ENCODE results near the gene EPYC. TPM values are rescaled to one million over a fixed set of nuclear protein-coding genes. Genes with fewer than 3 reads are reported as not detected.

The EPYC gene
- total and polyA plus RNA-seq, 10 of the 15 experiments (the other 5 are each of a cell fraction or from before 2014, with no cell fraction given): not detected

GRCh38 chr12:91037276-91037675, 32.5 kb upstream of the EPYC start:
- Histone ChIP-seq H2AFZ (ENCODE audit: control insufficient read depth, low read depth, low read length) (no peak overlapping the region), H3K36me3 (ENCODE audit: control insufficient read depth in 2 of 2, insufficient read depth in 2 of 2, low read length in 1 of 2) (no peaks in the 10 kb centered on the region), H3K4me2 (ENCODE audit: control insufficient read depth, insufficient read depth) (no peak overlapping the region), H3K9me3 (replicated peaks; ENCODE audit: control insufficient read depth, insufficient read depth, low read length) (no peaks in the 10 kb centered on the region), H3K27me3 (replicated peaks in 1 of 2; ENCODE audit: control insufficient read depth in 2 of 2, insufficient read depth in 2 of 2, low read length in 1 of 2) (no peaks in the 10 kb centered on the region; a peak in 1 of 4 replicates), H3K9ac (ENCODE audit: control insufficient read depth, insufficient read depth, low read length) (no peak overlapping the region), H3K27ac (ENCODE audit: control insufficient read depth, insufficient read depth) (no peak overlapping the region), H3K4me1 (ENCODE audit: control insufficient read depth, insufficient read depth, low read length) (no peaks in the 10 kb centered on the region), H3K4me3 (no peak overlapping the region), H4K20me1 (ENCODE audit: control insufficient read depth, insufficient read depth) (no peaks in the 10 kb centered on the region), H3K79me2 (ENCODE audit: control insufficient read depth, insufficient read depth, low read length) (no peaks in the 10 kb centered on the region)
- intact Hi-C loops (cut with micrococcal nuclease; ENCODE audit: unreplicated experiment) (no loop called here), in situ Hi-C loops (cut with MboI) (no loop called here)
- ChIA-PET CTCF (interaction anchor here (1.4 kb wide), 1 partner anchor 27 kb away, joined by 3 read pairs; no protein-coding TSS in a partner anchor), POLR2A (no interaction called here), SMC1A (ENCODE audit: uncharacterized antibody, unreplicated experiment) (no interaction called here), RAD21 (ENCODE audit: unreplicated experiment) (no interaction called here)
- ATAC-seq (no peak), FAIRE-seq (no peak), DNase-seq (ENCODE audit: low read depth, low spot score) (no peak)
- TF ChIP-seq CBX5 (IDR thresholded peaks at IDR 0.05; ENCODE audit: low read depth): no peak
- TF ChIP-seq ZNF207 (IDR thresholded peaks at IDR 0.05; ENCODE audit: borderline replicate concordance): no peak
- TF ChIP-seq SIX5 (IDR thresholded peaks at IDR 0.05; ENCODE audit: low read depth, low read length, severe bottlenecking): no peak
- TF ChIP-seq TCF3 (IDR thresholded peaks at IDR 0.05; ENCODE audit: borderline replicate concordance, insufficient read depth, low read depth, low read length): no peak
- TF ChIP-seq ETV6 (conservative IDR thresholded peaks at IDR 0.05 in 1 of 2, IDR thresholded peaks at IDR 0.05 in 1 of 2; ENCODE audit: borderline replicate concordance in 1 of 2, low read depth in 1 of 2): no peak
- TF ChIP-seq PAX5 (IDR thresholded peaks at IDR 0.05; ENCODE audit: borderline replicate concordance, low read depth, low read length): no peak
- no peak for TF ChIP-seq TCF7 (IDR thresholded peaks at IDR 0.05; ENCODE audit: borderline replicate concordance)
- TF ChIP-seq IKZF2 (IDR thresholded peaks at IDR 0.05): no peak
- no peak for TF ChIP-seq NR2F1 (conservative IDR thresholded peaks at IDR 0.05)
- no peak for TF ChIP-seq SP1 (IDR thresholded peaks at IDR 0.05; ENCODE audit: low read depth, low read length)
- TF ChIP-seq, protein P1, sequence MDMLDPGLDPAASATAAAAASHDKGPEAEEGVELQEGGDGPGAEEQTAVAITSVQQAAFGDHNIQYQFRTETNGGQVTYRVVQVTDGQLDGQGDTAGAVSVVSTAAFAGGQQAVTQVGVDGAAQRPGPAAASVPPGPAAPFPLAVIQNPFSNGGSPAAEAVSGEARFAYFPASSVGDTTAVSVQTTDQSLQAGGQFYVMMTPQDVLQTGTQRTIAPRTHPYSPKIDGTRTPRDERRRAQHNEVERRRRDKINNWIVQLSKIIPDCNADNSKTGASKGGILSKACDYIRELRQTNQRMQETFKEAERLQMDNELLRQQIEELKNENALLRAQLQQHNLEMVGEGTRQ (IDR thresholded peaks at IDR 0.05; ENCODE audit: borderline replicate concordance, low read depth, low read length): no peak
- no peak for TF ChIP-seq NFIC (IDR thresholded peaks at IDR 0.05; ENCODE audit: low read depth, low read length)
- no peak for TF ChIP-seq SRF (IDR thresholded peaks at IDR 0.05; ENCODE audit: low read depth in 2 of 2, low read length in 2 of 2)
- TF ChIP-seq KAT2A (conservative IDR thresholded peaks at IDR 0.05; ENCODE audit: control insufficient read depth, low read depth, low read length): no peak
- no peak for TF ChIP-seq KLF5 (IDR thresholded peaks at IDR 0.05; ENCODE audit: partially characterized antibody)
- TF ChIP-seq NR2C2 (IDR thresholded peaks at IDR 0.05; ENCODE audit: borderline replicate concordance, control insufficient read depth, insufficient read length, low read depth): no peak
- no peak for TF ChIP-seq SREBF1 (IDR thresholded peaks at IDR 0.05; ENCODE audit: low read length)
- TF ChIP-seq, protein P2, sequence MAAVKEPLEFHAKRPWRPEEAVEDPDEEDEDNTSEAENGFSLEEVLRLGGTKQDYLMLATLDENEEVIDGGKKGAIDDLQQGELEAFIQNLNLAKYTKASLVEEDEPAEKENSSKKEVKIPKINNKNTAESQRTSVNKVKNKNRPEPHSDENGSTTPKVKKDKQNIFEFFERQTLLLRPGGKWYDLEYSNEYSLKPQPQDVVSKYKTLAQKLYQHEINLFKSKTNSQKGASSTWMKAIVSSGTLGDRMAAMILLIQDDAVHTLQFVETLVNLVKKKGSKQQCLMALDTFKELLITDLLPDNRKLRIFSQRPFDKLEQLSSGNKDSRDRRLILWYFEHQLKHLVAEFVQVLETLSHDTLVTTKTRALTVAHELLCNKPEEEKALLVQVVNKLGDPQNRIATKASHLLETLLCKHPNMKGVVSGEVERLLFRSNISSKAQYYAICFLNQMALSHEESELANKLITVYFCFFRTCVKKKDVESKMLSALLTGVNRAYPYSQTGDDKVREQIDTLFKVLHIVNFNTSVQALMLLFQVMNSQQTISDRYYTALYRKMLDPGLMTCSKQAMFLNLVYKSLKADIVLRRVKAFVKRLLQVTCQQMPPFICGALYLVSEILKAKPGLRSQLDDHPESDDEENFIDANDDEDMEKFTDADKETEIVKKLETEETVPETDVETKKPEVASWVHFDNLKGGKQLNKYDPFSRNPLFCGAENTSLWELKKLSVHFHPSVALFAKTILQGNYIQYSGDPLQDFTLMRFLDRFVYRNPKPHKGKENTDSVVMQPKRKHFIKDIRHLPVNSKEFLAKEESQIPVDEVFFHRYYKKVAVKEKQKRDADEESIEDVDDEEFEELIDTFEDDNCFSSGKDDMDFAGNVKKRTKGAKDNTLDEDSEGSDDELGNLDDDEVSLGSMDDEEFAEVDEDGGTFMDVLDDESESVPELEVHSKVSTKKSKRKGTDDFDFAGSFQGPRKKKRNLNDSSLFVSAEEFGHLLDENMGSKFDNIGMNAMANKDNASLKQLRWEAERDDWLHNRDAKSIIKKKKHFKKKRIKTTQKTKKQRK (IDR thresholded peaks at IDR 0.05; ENCODE audit: low read depth, low read length): no peak
- BruUV-seq (replicated peaks): no TSS peak
